ENCODE data around the gene DSCAM.

DNA sequence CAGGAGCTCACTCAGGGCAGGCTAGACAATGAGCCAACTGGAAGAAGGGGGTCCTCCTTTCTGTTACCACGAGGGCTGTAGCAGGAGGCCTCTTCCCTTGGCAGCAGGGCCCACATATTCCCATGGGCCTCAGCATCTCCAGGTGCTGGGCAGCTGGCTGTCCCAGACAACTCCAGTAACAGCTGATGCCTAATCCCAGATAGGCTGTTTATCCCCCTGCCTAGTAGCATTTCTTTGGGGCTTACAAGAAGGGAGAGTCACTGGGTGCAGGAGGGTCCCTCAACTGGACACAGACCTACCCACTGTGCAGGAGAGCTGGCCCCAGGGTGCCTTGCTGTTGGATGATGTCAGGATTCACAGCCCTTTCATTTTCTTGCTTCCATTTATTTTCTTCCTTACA lies 278.2 kb downstream of the DSCAM start:
- TF ChIP-seq, protein P1, sequence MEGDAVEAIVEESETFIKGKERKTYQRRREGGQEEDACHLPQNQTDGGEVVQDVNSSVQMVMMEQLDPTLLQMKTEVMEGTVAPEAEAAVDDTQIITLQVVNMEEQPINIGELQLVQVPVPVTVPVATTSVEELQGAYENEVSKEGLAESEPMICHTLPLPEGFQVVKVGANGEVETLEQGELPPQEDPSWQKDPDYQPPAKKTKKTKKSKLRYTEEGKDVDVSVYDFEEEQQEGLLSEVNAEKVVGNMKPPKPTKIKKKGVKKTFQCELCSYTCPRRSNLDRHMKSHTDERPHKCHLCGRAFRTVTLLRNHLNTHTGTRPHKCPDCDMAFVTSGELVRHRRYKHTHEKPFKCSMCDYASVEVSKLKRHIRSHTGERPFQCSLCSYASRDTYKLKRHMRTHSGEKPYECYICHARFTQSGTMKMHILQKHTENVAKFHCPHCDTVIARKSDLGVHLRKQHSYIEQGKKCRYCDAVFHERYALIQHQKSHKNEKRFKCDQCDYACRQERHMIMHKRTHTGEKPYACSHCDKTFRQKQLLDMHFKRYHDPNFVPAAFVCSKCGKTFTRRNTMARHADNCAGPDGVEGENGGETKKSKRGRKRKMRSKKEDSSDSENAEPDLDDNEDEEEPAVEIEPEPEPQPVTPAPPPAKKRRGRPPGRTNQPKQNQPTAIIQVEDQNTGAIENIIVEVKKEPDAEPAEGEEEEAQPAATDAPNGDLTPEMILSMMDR (IDR thresholded peaks at IDR 0.05 in 4 of 5, conservative IDR thresholded peaks at IDR 0.05 in 1 of 5): no peak
- TF ChIP-seq POLR2A (IDR thresholded peaks at IDR 0.05): no peak
